Natural killer cell treated with Interleukin-12 subunit alpha and Interleukin-12 subunit beta and Interleukin-15 and Interleukin-18, amount 100 ng/mL, for 72 hours (primary cell): ENCODE results near the gene SMIM36. TPM values are rescaled to one million over a fixed set of nuclear protein-coding genes. Genes with fewer than 3 reads are reported as not detected.
"Not testable (repeated sequence)": the region's sequence is repeated elsewhere in the genome, so short reads cannot be mapped to it uniquely, and the experiment has no call there.

Source experiments
- ATAC-seq, 2 donors: fragments of 150-1000 bp; cut with Tn5 transposase in 1 of 2; sonication (Bioruptor Pico), chemical (Tn5 transposase) in 1 of 2; 2 replicates each; pipeline ENCODE4 v1.10.0; 2021
- DNase-seq: peaks from one replicate; pipeline ENCODE4 v3.0.0; 2022; ENCODE audit warnings: low spot score
- H3K27ac Mint-ChIP-seq, 2 donors: 1 replicate in 1 of 2; 2 replicates in 1 of 2; pipeline ENCODE4 v1.8.0; 2022; ENCODE audit warnings: mixed read lengths in 2 of 2, mild to moderate bottlenecking in 1 of 2, moderate library complexity in 1 of 2
- H3K27me3 Mint-ChIP-seq, 2 donors: 1 replicate in 1 of 2; 2 replicates in 1 of 2; pipeline ENCODE4 v1.8.0; 2022; ENCODE audit warnings: mixed read lengths in 2 of 2
- H3K36me3 Mint-ChIP-seq: one replicate; pipeline ENCODE4 v1.8.0; 2022; ENCODE audit warnings: mixed read lengths
- H3K4me1 Mint-ChIP-seq, 2 donors: 1 replicate in 1 of 2; 2 replicates in 1 of 2; pipeline ENCODE4 v1.8.0; 2022; ENCODE audit warnings: low read depth in 2 of 2, mixed read lengths in 2 of 2, mild to moderate bottlenecking in 1 of 2
- H3K4me3 Mint-ChIP-seq: one replicate; pipeline ENCODE4 v1.8.0; 2022; ENCODE audit warnings: mixed read lengths
- H3K9me3 Mint-ChIP-seq: 2 replicates; pipeline ENCODE4 v1.8.0; 2022; ENCODE audit warnings: mixed read lengths
- total RNA-seq, 2 donors: library from RNA; stranded (reverse); gene quantifications; one replicate each; pipeline ENCODE4 v1.2.3, GENCODE V29; 2022

SMIM36 gene
- total RNA-seq, 2 donors from 2014 or later = not detected

- H3K4me3 Mint-ChIP-seq, DNase-seq, H3K4me1 Mint-ChIP-seq, H3K27ac Mint-ChIP-seq, H3K9me3 Mint-ChIP-seq, ATAC-seq, H3K27me3 Mint-ChIP-seq: not testable (repeated sequence)
- peaks cover 35% of the 10 kb centered on the region for H3K36me3 Mint-ChIP-seq
These were observed 107.1 kb downstream of the SMIM36 start for GRCh38 chr17:55404197-55404596.

DNA sequence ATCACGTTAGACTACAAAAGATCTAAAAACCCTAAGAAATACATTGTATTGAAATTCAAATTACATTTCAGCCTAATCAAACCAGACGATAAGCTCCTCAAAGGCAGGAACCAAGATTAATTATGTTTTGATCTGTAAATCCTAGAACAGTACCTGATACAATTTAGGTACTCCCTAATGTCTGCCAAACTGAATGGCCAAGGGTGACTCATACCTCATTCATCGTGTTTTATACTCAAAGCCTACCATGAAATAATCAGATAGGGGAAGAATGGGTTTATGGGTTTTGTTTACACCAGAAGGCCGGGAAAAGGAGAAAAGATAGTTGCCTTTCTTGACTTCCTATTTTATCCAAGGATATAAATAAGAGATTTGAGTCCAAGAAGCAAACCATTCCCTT is 108.9 kb downstream of the SMIM36 start:
- Mint-ChIP-seq H3K27ac (no peak overlapping the region), H3K27me3 (no peaks in the 10 kb centered on the region), H3K4me3 (no peak overlapping the region), H3K9me3 (no peaks in the 10 kb centered on the region), H3K36me3 (peaks cover 45% of the 10 kb centered on the region), H3K4me1 (peaks cover under 1 to 1% of the 10 kb centered on the region in 2 donors)
- ATAC-seq = no peak
- no peak for DNase-seq

Other genes starting within 250 kb of the SMIM36 start
- 1 to 10 TPM in 1 of 2 donors, under 1 TPM in 1; 0.21 to 1.4 TPM for gene HLF, start 246.5 kb downstream of the SMIM36 start, total RNA-seq
- gene MMD, start 89.6 kb downstream of the SMIM36 start, total RNA-seq = 10 to 100 TPM; 26.1 to 27.2 TPM
- gene TMEM100, start 211.4 kb upstream of the SMIM36 start, total RNA-seq = not detected
- 10 to 100 TPM; 10.5 to 19.8 TPM for gene PCTP, start 239.6 kb upstream of the SMIM36 start, total RNA-seq